ENCODE data around the gene CCDC85A.

- TF ChIP-seq YY1 (IDR thresholded peaks at IDR 0.05; ENCODE audit: insufficient read depth, insufficient read length) (no peak), ZNF274 (IDR thresholded peaks at IDR 0.05; ENCODE audit: low read depth, low read length) (no peak)
These were observed 113.9 kb downstream of the CCDC85A start for GRCh38 chr2:56297671-56298070.

Measured in NT2/D1 (cell line).